ENCODE data around the gene FOXF1. TPM values are rescaled to one million over a fixed set of nuclear protein-coding genes. Genes with fewer than 3 reads are reported as not detected.

FOXF1 gene
- under 1 TPM; 0.56 to 0.75 TPM for total RNA-seq
- 1 to 10 TPM; 1.0 to 1.2 TPM for polyA plus RNA-seq

DNA sequence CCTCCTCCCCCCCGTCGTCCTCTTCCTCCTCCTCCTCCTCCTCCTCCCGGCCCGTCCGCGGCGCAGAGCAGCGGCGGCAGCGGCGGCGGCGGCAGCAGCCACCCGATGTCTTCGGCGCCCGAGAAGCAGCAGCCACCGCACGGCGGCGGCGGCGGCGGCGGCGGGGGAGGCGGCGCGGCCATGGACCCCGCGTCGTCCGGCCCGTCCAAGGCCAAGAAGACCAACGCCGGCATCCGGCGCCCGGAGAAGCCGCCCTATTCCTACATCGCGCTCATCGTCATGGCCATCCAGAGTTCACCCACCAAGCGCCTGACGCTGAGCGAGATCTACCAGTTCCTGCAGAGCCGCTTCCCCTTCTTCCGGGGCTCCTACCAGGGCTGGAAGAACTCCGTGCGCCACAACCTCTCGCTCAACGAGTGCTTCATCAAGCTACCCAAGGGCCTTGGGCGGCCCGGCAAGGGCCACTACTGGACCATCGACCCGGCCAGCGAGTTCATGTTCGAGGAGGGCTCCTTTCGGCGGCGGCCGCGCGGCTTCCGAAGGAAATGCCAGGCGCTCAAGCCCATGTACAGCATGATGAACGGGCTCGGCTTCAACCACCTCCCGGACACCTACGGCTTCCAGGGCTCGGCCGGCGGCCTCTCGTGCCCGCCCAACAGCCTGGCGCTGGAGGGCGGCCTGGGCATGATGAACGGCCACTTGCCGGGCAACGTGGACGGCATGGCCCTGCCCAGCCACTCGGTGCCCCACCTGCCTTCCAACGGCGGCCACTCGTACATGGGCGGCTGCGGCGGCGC, at the start of gene FOXF1:
Gene FOXF1, plus strand, starts transcription at position 63 of the 797 bp plus-strand sequence. Its CDS starts 43 bp downstream, at position 106.
- TF ChIP-seq JUND (IDR thresholded peaks at IDR 0.05), result no peak
- TF ChIP-seq YY1 (IDR thresholded peaks at IDR 0.05), result no peak
- 3% methylated on average over 88 of the region's 89 CpGs for WGBS
- H3K9me3 ChIP-seq (ENCODE audit: control insufficient read depth in 4 of 4, low read length in 3 of 4), result no peaks in the 10 kb centered on the region
- peaks cover 14 to 42% (median 22%) of the 10 kb centered on the region in 4 donors for H3K4me1 ChIP-seq (ENCODE audit: control insufficient read depth in 4 of 4, insufficient read depth in 4 of 4, low read length in 3 of 4)
- H3K9ac ChIP-seq (ENCODE audit: low read depth in 1 of 2, low read length in 2 of 2), result no peak within 1 kb of the TSS
- peaks cover 6 to 31% (median 13%) of the 10 kb centered on the region in 4 donors for H3K27me3 ChIP-seq (ENCODE audit: control insufficient read depth in 4 of 4, insufficient read depth in 4 of 4, low read length in 3 of 4)
- no peaks in the 10 kb centered on the region for H3K36me3 ChIP-seq (ENCODE audit: control insufficient read depth in 4 of 4, insufficient read depth in 3 of 4, low read depth in 1 of 4, low read length in 3 of 4)
- no peak for DNase-seq (ENCODE audit: low spot score)
- H3K27ac ChIP-seq (ENCODE audit: low read depth in 1 of 2, low read length in 2 of 2), result peak within 1 kb of the TSS; percentile 69 to 75
- peak within 1 kb of the TSS; percentile 53 to 64 (median 61) for H3K4me3 ChIP-seq (ENCODE audit: low read depth in 1 of 3, low read length in 3 of 3)

DNA sequence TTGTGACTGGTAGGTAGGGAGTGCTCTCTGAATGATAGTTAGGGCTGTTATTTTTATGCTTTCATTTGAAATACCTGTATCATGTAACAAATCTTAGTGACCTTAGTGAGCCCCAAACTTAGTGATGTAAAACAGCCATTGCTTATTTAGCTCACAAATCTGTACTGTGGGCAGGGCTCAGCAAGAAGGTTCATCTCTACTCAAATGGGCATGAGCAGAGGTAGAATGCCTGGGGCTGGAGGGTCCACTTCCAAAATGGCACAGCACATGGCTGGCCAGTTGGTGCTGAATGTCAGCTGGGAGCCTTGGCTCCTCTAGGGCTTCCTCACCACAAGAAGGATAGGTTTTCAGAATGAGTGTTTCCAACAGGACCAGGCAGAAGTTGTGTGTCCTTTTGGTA, 49.3 kb upstream of the FOXF1 start:
- TF ChIP-seq JUND (IDR thresholded peaks at IDR 0.05), result no peak
- no peak for TF ChIP-seq YY1 (IDR thresholded peaks at IDR 0.05)
- TF ChIP-seq FOXA2 (IDR thresholded peaks at IDR 0.05), result no peak
- no peak for TF ChIP-seq RAD21 (IDR thresholded peaks at IDR 0.05)
- TF ChIP-seq EGR1 (IDR thresholded peaks at IDR 0.05; ENCODE audit: low read depth in 2 of 2), result no peak
- no peak for TF ChIP-seq HNF4G (IDR thresholded peaks at IDR 0.05)
- TF ChIP-seq, protein P1, sequence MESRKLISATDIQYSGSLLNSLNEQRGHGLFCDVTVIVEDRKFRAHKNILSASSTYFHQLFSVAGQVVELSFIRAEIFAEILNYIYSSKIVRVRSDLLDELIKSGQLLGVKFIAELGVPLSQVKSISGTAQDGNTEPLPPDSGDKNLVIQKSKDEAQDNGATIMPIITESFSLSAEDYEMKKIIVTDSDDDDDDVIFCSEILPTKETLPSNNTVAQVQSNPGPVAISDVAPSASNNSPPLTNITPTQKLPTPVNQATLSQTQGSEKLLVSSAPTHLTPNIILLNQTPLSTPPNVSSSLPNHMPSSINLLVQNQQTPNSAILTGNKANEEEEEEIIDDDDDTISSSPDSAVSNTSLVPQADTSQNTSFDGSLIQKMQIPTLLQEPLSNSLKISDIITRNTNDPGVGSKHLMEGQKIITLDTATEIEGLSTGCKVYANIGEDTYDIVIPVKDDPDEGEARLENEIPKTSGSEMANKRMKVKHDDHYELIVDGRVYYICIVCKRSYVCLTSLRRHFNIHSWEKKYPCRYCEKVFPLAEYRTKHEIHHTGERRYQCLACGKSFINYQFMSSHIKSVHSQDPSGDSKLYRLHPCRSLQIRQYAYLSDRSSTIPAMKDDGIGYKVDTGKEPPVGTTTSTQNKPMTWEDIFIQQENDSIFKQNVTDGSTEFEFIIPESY (IDR thresholded peaks at IDR 0.05), result no peak
- TF ChIP-seq, protein P2, sequence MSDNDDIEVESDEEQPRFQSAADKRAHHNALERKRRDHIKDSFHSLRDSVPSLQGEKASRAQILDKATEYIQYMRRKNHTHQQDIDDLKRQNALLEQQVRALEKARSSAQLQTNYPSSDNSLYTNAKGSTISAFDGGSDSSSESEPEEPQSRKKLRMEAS (IDR thresholded peaks at IDR 0.05), result no peak
- no peak for TF ChIP-seq HNF4A (conservative IDR thresholded peaks at IDR 0.05)
- no peak for TF ChIP-seq TAF1 (conservative IDR thresholded peaks at IDR 0.05)
- no peak for TF ChIP-seq NR2F2 (IDR thresholded peaks at IDR 0.05)
- TF ChIP-seq, protein P3, sequence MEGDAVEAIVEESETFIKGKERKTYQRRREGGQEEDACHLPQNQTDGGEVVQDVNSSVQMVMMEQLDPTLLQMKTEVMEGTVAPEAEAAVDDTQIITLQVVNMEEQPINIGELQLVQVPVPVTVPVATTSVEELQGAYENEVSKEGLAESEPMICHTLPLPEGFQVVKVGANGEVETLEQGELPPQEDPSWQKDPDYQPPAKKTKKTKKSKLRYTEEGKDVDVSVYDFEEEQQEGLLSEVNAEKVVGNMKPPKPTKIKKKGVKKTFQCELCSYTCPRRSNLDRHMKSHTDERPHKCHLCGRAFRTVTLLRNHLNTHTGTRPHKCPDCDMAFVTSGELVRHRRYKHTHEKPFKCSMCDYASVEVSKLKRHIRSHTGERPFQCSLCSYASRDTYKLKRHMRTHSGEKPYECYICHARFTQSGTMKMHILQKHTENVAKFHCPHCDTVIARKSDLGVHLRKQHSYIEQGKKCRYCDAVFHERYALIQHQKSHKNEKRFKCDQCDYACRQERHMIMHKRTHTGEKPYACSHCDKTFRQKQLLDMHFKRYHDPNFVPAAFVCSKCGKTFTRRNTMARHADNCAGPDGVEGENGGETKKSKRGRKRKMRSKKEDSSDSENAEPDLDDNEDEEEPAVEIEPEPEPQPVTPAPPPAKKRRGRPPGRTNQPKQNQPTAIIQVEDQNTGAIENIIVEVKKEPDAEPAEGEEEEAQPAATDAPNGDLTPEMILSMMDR (IDR thresholded peaks at IDR 0.05; ENCODE audit: low read depth, low read length, missing input control), result no peak
- TF ChIP-seq GABPA (IDR thresholded peaks at IDR 0.05 in 1 of 2, conservative IDR thresholded peaks at IDR 0.05 in 1 of 2), result no peak
- TF ChIP-seq, protein P4, sequence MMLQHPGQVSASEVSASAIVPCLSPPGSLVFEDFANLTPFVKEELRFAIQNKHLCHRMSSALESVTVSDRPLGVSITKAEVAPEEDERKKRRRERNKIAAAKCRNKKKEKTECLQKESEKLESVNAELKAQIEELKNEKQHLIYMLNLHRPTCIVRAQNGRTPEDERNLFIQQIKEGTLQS (IDR thresholded peaks at IDR 0.05), result no peak
- TF ChIP-seq, protein P5, sequence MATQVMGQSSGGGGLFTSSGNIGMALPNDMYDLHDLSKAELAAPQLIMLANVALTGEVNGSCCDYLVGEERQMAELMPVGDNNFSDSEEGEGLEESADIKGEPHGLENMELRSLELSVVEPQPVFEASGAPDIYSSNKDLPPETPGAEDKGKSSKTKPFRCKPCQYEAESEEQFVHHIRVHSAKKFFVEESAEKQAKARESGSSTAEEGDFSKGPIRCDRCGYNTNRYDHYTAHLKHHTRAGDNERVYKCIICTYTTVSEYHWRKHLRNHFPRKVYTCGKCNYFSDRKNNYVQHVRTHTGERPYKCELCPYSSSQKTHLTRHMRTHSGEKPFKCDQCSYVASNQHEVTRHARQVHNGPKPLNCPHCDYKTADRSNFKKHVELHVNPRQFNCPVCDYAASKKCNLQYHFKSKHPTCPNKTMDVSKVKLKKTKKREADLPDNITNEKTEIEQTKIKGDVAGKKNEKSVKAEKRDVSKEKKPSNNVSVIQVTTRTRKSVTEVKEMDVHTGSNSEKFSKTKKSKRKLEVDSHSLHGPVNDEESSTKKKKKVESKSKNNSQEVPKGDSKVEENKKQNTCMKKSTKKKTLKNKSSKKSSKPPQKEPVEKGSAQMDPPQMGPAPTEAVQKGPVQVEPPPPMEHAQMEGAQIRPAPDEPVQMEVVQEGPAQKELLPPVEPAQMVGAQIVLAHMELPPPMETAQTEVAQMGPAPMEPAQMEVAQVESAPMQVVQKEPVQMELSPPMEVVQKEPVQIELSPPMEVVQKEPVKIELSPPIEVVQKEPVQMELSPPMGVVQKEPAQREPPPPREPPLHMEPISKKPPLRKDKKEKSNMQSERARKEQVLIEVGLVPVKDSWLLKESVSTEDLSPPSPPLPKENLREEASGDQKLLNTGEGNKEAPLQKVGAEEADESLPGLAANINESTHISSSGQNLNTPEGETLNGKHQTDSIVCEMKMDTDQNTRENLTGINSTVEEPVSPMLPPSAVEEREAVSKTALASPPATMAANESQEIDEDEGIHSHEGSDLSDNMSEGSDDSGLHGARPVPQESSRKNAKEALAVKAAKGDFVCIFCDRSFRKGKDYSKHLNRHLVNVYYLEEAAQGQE (IDR thresholded peaks at IDR 0.05), result no peak
- TF ChIP-seq RXRA (IDR thresholded peaks at IDR 0.05), result no peak
- TF ChIP-seq SP1 (IDR thresholded peaks at IDR 0.05), result no peak
- TF ChIP-seq FOXA1 (IDR thresholded peaks at IDR 0.05), result no peak
- Histone ChIP-seq H3K36me3 (ENCODE audit: control insufficient read depth in 4 of 4, insufficient read depth in 3 of 4, low read depth in 1 of 4, low read length in 3 of 4) (no peaks in the 10 kb centered on the region), H3K27me3 (ENCODE audit: control insufficient read depth in 4 of 4, insufficient read depth in 4 of 4, low read length in 3 of 4) (peaks cover 0 to 7% (median under 1%) of the 10 kb centered on the region in 4 donors), H3K4me1 (ENCODE audit: control insufficient read depth in 4 of 4, insufficient read depth in 4 of 4, low read length in 3 of 4) (no peaks in the 10 kb centered on the region), H3K9me3 (ENCODE audit: control insufficient read depth in 4 of 4, low read length in 3 of 4) (peaks cover 0 to 11% (median 0%) of the 10 kb centered on the region in 4 donors), H3K4me3 (ENCODE audit: low read depth in 1 of 3, low read length in 3 of 3) (no peak overlapping the region), H3K9ac (ENCODE audit: low read depth in 1 of 2, low read length in 2 of 2) (no peak overlapping the region), H3K27ac (ENCODE audit: low read depth in 1 of 2, low read length in 2 of 2) (no peak overlapping the region)
- no peak for DNase-seq (ENCODE audit: low spot score)

All from liver (tissue), 9 donors.